ENCODE measurements around the gene AKT3.

DNA sequence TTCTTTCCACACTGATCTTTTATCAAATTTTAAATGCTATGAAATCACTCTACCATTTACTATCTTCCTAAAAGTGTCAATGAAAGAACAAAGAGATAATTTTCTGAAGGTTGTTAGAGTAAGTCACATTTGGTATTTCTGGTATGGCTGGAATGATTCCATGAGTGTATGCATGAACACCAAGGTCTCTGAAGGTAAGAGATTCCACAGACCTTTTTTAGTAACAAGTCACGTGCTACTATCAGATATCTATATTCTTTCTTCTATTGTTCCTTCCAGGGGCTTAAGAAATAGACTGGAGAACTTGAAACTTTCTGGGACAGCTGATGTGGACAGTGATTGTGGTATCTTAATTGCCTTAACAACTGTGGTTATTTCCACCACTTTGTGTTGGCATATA, 329.2 kb downstream of the AKT3 start:
- TF ChIP-seq, protein P1, sequence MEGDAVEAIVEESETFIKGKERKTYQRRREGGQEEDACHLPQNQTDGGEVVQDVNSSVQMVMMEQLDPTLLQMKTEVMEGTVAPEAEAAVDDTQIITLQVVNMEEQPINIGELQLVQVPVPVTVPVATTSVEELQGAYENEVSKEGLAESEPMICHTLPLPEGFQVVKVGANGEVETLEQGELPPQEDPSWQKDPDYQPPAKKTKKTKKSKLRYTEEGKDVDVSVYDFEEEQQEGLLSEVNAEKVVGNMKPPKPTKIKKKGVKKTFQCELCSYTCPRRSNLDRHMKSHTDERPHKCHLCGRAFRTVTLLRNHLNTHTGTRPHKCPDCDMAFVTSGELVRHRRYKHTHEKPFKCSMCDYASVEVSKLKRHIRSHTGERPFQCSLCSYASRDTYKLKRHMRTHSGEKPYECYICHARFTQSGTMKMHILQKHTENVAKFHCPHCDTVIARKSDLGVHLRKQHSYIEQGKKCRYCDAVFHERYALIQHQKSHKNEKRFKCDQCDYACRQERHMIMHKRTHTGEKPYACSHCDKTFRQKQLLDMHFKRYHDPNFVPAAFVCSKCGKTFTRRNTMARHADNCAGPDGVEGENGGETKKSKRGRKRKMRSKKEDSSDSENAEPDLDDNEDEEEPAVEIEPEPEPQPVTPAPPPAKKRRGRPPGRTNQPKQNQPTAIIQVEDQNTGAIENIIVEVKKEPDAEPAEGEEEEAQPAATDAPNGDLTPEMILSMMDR (IDR thresholded peaks at IDR 0.05): no peak
- no peak for TF ChIP-seq POLR2A (IDR thresholded peaks at IDR 0.05)

All from heart left ventricle (tissue), 13 donors.